Kidney tubule cell (primary cell): ENCODE data around the gene MALL.
"Not testable (repeated sequence)": the region's sequence is repeated elsewhere in the genome, so short reads cannot be mapped to it uniquely, and the experiment has no call there.

ENCODE experiments used
- DNase-seq: peaks from one replicate; pipeline ENCODE4 v3.0.0-alpha.2; 2018; ENCODE audit warnings: low spot score

Gene MALL

DNA sequence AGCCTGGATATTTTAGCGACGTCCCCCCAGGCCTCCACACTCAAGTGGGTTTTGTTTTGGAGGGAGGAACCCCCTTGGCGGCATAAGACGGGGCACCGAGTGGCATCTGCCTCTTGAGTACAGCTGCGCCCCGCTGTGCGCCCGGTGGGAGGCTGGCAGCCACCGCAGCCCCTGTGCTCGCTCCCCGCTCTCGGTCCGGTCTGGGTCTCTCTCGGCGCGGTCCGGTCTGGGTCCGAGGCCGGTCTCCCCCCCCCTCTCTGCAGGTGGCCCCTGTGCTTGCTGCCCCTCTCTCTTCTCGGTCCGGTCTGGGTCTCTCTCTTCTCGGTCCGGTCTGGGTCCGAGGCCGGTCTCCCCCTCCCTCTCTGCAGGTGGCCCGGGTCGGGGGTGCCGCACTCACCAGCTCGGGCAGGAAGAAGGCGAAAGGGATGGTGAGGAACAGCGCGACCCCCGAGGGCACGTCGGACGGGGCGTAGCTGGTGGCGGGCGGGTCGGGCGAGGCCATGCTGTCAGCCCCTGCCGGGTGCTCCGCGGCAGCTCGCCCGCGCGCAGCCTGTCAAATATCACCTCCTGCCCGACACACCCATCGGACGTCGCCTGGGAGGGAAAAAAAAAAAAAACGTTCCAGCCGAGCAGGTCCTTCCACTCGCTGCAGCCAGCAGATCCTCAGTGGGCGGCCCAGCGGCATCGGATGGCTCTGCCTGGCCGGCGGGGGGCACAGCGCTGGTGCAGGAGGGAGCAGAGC lies at the start of gene MALL:
MALL (minus strand) TSS at position 532 of the 742 bp plus-strand sequence; CDS start at position 502, 30 bp downstream.
- peak; percentile 81 for DNase-seq

DNA sequence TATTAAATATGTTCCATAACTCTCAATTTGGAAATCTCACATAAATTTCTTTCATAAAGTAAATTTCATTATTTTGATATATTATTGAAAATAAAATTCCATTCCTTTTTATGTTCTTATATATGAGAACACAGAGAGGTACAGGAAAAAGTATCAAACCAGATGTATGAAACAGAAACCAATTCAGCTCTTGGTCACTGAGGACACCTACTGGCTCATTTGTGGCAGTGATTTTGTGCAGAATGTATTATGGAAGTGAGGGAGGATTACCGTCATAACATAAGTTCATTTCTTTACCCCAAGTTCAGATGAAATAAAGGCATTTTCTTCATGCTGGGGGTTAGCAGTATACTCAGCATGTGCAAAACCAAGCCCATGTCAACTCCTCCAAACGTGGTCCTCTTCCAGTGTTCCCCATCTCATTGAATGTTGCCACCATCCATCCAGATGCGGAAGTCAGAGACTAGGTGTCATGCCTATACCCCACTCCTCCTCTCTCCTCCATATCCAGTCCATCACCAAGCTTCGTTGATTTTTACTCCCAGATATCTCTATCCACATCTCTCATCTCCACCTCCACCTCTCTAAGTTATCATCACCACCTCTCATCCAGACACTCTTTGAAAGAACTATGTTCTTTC lies 41.7 kb upstream of the MALL start:
- DNase-seq: peak; percentile 66

- not testable (repeated sequence) for DNase-seq
Measured at GRCh38 chr2:110154828-110155227, 39.2 kb upstream of the MALL start.

GRCh38 chr2:110154188-110154587 lies 38.6 kb upstream of the MALL start:
- DNase-seq: not testable (repeated sequence)

- DNase-seq: no peak
Measured at GRCh38 chr2:110153416-110153815, 37.8 kb upstream of the MALL start.

GRCh38 chr2:110152943-110153342 lies 37.3 kb upstream of the MALL start:
- DNase-seq: no peak

DNA sequence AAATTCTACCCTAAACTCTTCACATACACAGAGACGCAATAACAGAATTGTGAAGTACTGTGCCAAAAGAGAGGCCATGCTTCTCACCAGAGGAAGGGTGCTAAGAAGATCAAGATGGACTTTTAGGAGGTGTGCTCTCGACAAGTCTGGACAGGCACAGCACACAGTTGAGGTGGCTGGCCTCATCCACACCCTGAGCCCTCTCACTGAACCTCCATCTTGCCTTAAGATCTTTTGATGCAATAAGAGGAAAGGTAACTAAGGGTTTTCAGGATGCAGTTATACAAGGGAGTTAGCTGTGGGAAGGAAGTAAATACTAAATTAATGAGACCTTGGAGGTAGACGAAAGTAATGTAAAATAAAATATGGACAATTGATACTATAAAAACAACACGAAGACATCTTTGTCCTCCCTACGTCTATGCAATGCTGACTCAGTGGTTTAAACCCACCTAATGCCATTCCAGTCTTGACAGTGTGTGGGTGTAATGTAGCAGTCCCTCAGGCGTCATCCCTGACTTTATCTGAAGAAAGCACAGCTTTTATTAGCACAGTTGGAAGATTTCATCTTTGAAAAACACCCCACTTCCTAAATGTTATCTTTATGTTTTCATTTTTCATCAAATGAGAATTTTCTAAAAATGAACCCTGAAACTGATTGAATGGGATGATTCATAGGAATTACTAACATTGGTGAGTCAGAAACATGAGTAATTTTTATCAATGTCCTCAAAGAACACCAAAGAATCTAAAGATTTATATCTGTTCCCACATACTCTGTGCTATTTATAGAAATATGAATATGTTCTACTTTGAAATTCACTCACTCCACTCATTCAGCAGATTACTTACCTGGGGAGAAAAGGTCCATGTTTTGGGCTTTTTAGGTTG lies 34.0 kb upstream of the MALL start:
- peak; percentile 52 for DNase-seq

DNA sequence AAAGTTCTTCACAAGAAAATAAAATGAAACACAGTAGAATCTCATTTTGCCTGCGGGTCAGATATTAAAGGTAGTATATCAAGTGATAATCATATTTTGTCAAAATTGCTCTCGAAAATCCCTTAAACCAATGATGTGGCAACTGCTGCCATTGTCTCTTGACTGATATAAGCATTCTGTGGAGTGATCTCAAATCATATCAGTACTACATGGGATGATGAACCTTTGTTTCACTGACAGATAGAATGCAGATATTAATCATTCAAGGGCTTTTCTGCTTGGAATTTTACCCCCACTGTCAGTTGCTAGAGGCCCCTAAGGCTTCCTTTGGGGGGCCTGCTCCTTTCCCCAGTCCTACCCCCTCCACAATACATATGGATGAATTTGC lies 31.3 kb upstream of the MALL start:
- DNase-seq: no peak

GRCh38 chr2:110146183-110146944 lies 30.7 kb upstream of the MALL start:
- DNase-seq: no peak

- peak; percentile 57 for DNase-seq
Measured at GRCh38 chr2:110143982-110144381, 28.4 kb upstream of the MALL start.

- no peak for DNase-seq
Measured at GRCh38 chr2:110140401-110140800, 24.8 kb upstream of the MALL start.

DNA sequence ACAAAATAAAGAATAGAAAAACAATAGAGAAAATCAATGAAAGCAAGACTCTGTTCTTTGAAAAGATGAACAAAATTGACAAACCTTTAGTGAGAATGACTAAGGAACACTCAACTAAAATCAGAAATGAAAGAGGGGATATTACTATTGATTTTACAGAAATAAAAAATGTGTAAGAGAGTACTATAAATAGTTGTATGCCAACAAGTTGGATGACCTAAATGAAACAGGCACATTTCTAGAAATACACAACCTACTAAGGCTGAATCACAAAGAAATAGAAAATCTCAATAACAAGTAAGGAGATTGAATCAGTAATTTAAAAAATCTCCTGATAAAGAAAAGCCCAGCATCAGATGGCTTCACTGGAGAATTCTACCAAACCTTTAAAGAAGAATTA lies 18.4 kb upstream of the MALL start:
- DNase-seq: no peak

DNA sequence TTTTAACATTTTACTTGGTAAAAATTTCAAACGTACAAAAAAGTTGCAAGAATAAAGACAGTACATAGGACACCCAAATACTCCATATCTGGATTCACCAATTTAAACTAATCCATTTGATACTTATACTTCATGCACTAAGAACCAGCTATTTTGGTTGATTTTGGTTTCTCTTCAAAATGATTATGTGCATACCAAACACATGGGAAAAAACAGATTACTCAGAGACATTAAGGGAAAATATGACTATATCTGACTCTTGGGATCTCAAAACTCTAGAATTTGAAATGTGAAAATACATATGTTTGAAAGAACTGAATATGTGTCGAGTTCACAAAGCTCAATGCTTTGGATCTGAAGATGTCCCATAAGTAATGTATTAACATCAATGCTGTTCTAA lies 15.5 kb upstream of the MALL start:
- no peak for DNase-seq

GRCh38 chr2:110130757-110131156 lies 15.1 kb upstream of the MALL start:
- DNase-seq: no peak

GRCh38 chr2:110126906-110127305 lies 11.3 kb upstream of the MALL start:
- DNase-seq: no peak

- no peak for DNase-seq
Measured at GRCh38 chr2:110126086-110126773, 10.6 kb upstream of the MALL start.

DNA sequence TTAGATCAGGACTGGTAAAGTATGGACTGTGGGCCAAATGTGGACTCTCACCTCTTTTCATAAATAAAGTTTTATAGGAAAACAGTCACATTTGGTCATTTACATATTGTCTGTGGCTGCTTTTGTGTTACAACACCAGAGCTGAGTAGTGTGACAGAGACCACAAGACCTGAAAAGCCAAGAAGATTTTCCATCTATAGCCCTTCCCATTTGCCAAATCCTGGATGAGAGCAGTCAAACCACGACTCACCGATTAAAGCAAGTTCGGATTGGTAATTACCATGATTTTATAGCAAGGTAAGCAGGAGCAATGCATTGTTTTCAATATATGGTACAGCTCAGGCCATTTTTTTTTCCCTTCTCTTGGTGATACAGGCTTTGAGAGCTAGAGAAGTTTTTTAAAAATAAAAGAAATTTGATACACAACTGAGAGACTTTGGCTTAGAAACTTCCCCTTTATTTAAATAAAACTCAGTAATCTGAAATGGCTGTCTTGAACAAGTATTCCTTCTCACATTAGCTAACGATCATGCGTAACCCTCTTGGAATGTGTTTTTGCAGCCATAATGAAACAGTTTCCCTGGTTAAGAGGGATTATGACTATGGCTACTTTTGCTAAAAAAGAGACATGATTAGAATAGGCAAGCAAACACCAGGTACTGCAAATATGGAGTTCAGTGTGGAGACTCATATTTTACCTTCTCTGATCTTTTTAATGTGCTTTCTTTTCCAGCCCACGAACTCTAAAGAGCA lies 9.5 kb upstream of the MALL start:
- DNase-seq: no peak

DNA sequence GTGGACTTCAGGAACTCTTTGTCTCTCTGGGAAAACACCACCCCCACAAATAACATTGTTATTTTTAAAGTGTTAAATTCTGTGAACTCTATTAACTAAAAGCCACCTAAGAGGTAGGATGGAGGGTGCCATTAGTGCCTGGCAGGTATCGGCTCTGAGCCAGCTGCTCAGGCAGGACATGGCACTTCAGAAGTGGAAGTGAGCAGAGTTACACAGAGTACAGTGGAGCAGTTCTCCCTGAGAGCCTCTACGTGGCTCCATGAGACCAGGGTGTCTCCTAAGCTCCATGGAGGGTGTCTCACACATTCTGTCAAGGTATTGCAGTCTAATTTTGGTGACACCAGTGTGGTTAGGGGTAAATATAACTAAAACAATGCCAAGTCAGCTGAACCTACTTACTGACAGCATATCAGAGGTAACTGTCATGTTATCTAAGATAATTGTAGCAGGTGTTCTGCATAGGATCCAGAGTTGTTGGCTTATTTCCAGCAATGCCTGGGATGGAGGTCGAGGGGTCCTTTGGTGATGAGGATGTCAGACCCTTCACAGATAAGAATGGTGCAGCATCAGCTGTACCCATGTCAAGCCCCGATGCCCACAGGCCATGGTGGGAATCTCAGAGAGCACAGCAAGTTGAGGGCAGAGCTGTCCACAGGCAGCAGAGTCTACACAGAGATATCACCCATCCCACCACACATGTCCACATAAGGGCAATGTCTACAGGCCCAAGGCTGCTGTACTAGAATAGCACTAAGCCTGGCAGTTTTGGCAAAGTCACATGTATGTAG lies 8.6 kb upstream of the MALL start:
- no peak for DNase-seq

DNA sequence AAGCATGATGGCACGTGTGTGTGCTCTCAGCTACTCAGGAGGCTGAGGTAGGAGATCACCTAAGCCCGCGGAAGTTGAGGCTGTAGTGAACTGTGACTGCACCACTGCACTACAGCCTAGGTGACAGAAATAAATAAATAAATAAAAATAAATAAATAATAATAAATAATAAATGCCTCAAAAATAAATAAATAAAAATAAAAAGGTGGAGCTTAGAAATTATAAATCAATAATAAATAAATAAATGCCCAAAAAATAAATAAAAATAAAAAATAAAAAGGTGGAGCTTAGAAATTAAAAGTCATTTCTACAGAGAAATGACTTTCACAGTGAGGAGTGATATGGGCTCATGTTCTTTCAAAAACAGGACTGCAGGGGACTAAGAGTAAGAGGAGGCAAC lies 6.0 kb upstream of the MALL start:
- DNase-seq: no peak

DNA sequence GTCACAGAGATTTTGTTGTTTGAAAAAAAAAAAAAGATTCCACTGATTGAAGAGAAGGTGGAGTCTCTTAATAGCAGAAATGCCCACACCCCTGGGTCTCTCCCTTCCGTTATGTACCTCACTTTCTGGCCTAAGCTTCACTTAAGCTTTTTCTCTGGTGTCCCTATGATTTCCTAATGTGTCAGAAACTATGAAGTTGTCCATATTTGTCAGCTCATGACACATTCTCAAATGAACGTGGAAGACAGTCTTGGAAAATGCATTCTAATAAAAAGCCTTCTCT lies 5.4 kb upstream of the MALL start:
- DNase-seq: no peak
